ENCODE results near the gene COL27A1.

The COL27A1 gene

GRCh38 chr9:114315723-114316363 lies 160.5 kb downstream of the COL27A1 start:
- Histone ChIP-seq H2BK5ac (ENCODE audit: low read length) (no peak overlapping the region), H3K4me3 (ENCODE audit: low read length) (no peak overlapping the region), H3K18ac (ENCODE audit: low read length) (no peak overlapping the region), H4K5ac (ENCODE audit: low read length) (no peak overlapping the region), H3K27ac (ENCODE audit: low read depth, low read length) (no peak overlapping the region), H2BK15ac (replicated peaks; ENCODE audit: low read depth) (no peak overlapping the region), H4K8ac (ENCODE audit: low read depth, low read length) (no peak overlapping the region), H3K36me3 (ENCODE audit: control insufficient read depth, insufficient read depth, low read length) (no peaks in the 10 kb centered on the region), H2AK5ac (ENCODE audit: low read length) (no peak overlapping the region), H3K4me1 (ENCODE audit: control insufficient read depth, low read depth, low read length) (no peaks in the 10 kb centered on the region), H3K79me2 (ENCODE audit: control insufficient read depth, insufficient read depth, low read length) (no peaks in the 10 kb centered on the region), H3K4ac (ENCODE audit: low read depth, low read length) (no peak overlapping the region), H3K9ac (ENCODE audit: low read length) (no peak overlapping the region), H3K4me2 (ENCODE audit: low read length) (no peak overlapping the region), H3K23ac (ENCODE audit: low read length) (no peak overlapping the region), H3K56ac (ENCODE audit: low read length) (no peak overlapping the region), H2BK120ac (ENCODE audit: low read depth, low read length) (no peak overlapping the region), H3K79me1 (ENCODE audit: low read length) (no peaks in the 10 kb centered on the region), H3K27me3 (ENCODE audit: insufficient read depth, low read length, poor library complexity) (no peaks in the 10 kb centered on the region)
- DNase-seq, result no peak
- no CpG with 5 or more reads among the region's 8 CpGs for WGBS (ENCODE audit: extremely low coverage, insufficient coverage, low lambda C conversion rate)

GRCh38 chr9:114316605-114317230 lies 161.4 kb downstream of the COL27A1 start:
- Histone ChIP-seq H4K5ac (ENCODE audit: low read length) (no peak overlapping the region), H3K9ac (ENCODE audit: low read length) (no peak overlapping the region), H3K4me1 (ENCODE audit: control insufficient read depth, low read depth, low read length) (no peaks in the 10 kb centered on the region), H3K56ac (ENCODE audit: low read length) (no peak overlapping the region), H3K36me3 (ENCODE audit: control insufficient read depth, insufficient read depth, low read length) (no peaks in the 10 kb centered on the region), H3K79me2 (ENCODE audit: control insufficient read depth, insufficient read depth, low read length) (no peaks in the 10 kb centered on the region), H3K4me3 (ENCODE audit: low read length) (no peak overlapping the region), H2BK5ac (ENCODE audit: low read length) (no peak overlapping the region), H3K18ac (ENCODE audit: low read length) (no peak overlapping the region), H3K4me2 (ENCODE audit: low read length) (no peak overlapping the region), H3K27ac (ENCODE audit: low read depth, low read length) (no peak overlapping the region), H2BK15ac (replicated peaks; ENCODE audit: low read depth) (no peak overlapping the region), H3K79me1 (ENCODE audit: low read length) (no peaks in the 10 kb centered on the region), H2BK120ac (ENCODE audit: low read depth, low read length) (no peak overlapping the region), H3K4ac (ENCODE audit: low read depth, low read length) (no peak overlapping the region), H3K27me3 (ENCODE audit: insufficient read depth, low read length, poor library complexity) (no peaks in the 10 kb centered on the region), H4K8ac (ENCODE audit: low read depth, low read length) (no peak overlapping the region), H2AK5ac (ENCODE audit: low read length) (no peak overlapping the region), H3K23ac (ENCODE audit: low read length) (no peak overlapping the region)
- WGBS (ENCODE audit: extremely low coverage, insufficient coverage, low lambda C conversion rate), result no CpG with 5 or more reads among the region's 10 CpGs
- no peak for DNase-seq

GRCh38 chr9:114317665-114318357 lies 162.5 kb downstream of the COL27A1 start:
- no peaks in the 10 kb centered on the region for H3K36me3 ChIP-seq (ENCODE audit: control insufficient read depth, insufficient read depth, low read length)
- no peak overlapping the region for H4K5ac ChIP-seq (ENCODE audit: low read length)
- no peak overlapping the region for H3K9ac ChIP-seq (ENCODE audit: low read length)
- no peak overlapping the region for H2BK5ac ChIP-seq (ENCODE audit: low read length)
- H3K4ac ChIP-seq (ENCODE audit: low read depth, low read length), result no peak overlapping the region
- no peak for DNase-seq
- H3K27ac ChIP-seq (ENCODE audit: low read depth, low read length), result no peak overlapping the region
- no peak overlapping the region for H3K18ac ChIP-seq (ENCODE audit: low read length)
- H3K4me2 ChIP-seq (ENCODE audit: low read length), result no peak overlapping the region
- H2BK15ac ChIP-seq (replicated peaks; ENCODE audit: low read depth), result no peak overlapping the region
- H3K4me3 ChIP-seq (ENCODE audit: low read length), result no peak overlapping the region
- WGBS (ENCODE audit: extremely low coverage, insufficient coverage, low lambda C conversion rate), result no CpG with 5 or more reads among the region's 8 CpGs
- no peaks in the 10 kb centered on the region for H3K4me1 ChIP-seq (ENCODE audit: control insufficient read depth, low read depth, low read length)
- H2BK120ac ChIP-seq (ENCODE audit: low read depth, low read length), result no peak overlapping the region
- H3K56ac ChIP-seq (ENCODE audit: low read length), result no peak overlapping the region
- H3K23ac ChIP-seq (ENCODE audit: low read length), result no peak overlapping the region
- H4K8ac ChIP-seq (ENCODE audit: low read depth, low read length), result no peak overlapping the region
- H3K27me3 ChIP-seq (ENCODE audit: insufficient read depth, low read length, poor library complexity), result no peaks in the 10 kb centered on the region
- no peaks in the 10 kb centered on the region for H3K79me2 ChIP-seq (ENCODE audit: control insufficient read depth, insufficient read depth, low read length)
- H3K79me1 ChIP-seq (ENCODE audit: low read length), result no peaks in the 10 kb centered on the region
- no peak overlapping the region for H2AK5ac ChIP-seq (ENCODE audit: low read length)

GRCh38 chr9:114318416-114318815 lies 163.1 kb downstream of the COL27A1 start:
- DNase-seq, result no peak

GRCh38 chr9:114319147-114319546 lies 163.8 kb downstream of the COL27A1 start:
- Histone ChIP-seq H2BK15ac (replicated peaks; ENCODE audit: low read depth) (no peak overlapping the region), H4K5ac (ENCODE audit: low read length) (no peak overlapping the region), H2AK5ac (ENCODE audit: low read length) (no peak overlapping the region), H3K27ac (ENCODE audit: low read depth, low read length) (no peak overlapping the region), H3K18ac (ENCODE audit: low read length) (no peak overlapping the region), H3K27me3 (ENCODE audit: insufficient read depth, low read length, poor library complexity) (no peaks in the 10 kb centered on the region), H2BK5ac (ENCODE audit: low read length) (no peak overlapping the region), H4K8ac (ENCODE audit: low read depth, low read length) (no peak overlapping the region), H3K4ac (ENCODE audit: low read depth, low read length) (no peak overlapping the region), H3K36me3 (ENCODE audit: control insufficient read depth, insufficient read depth, low read length) (no peaks in the 10 kb centered on the region), H3K23ac (ENCODE audit: low read length) (no peak overlapping the region), H3K79me2 (ENCODE audit: control insufficient read depth, insufficient read depth, low read length) (no peaks in the 10 kb centered on the region), H3K4me1 (ENCODE audit: control insufficient read depth, low read depth, low read length) (no peaks in the 10 kb centered on the region), H3K79me1 (ENCODE audit: low read length) (no peaks in the 10 kb centered on the region), H3K4me3 (ENCODE audit: low read length) (no peak overlapping the region), H3K9ac (ENCODE audit: low read length) (no peak overlapping the region), H2BK120ac (ENCODE audit: low read depth, low read length) (no peak overlapping the region), H3K56ac (ENCODE audit: low read length) (no peak overlapping the region), H3K4me2 (ENCODE audit: low read length) (no peak overlapping the region)
- DNase-seq, result no peak
- WGBS (ENCODE audit: extremely low coverage, insufficient coverage, low lambda C conversion rate), result no CpG with 5 or more reads among the region's 3 CpGs

More at GRCh38 chr9:114318416-114318815, 163.1 kb downstream of the COL27A1 start:
- H2AK5ac ChIP-seq (ENCODE audit: low read length), result no peak overlapping the region
- no CpG with 5 or more reads among the region's 8 CpGs for WGBS (ENCODE audit: extremely low coverage, insufficient coverage, low lambda C conversion rate)
- H2BK5ac ChIP-seq (ENCODE audit: low read length), result no peak overlapping the region
- no peak overlapping the region for H3K18ac ChIP-seq (ENCODE audit: low read length)
- H3K4me2 ChIP-seq (ENCODE audit: low read length), result no peak overlapping the region
- no peaks in the 10 kb centered on the region for H3K79me2 ChIP-seq (ENCODE audit: control insufficient read depth, insufficient read depth, low read length)
- no peak overlapping the region for H3K4ac ChIP-seq (ENCODE audit: low read depth, low read length)
- no peak overlapping the region for H3K4me3 ChIP-seq (ENCODE audit: low read length)
- no peaks in the 10 kb centered on the region for H3K4me1 ChIP-seq (ENCODE audit: control insufficient read depth, low read depth, low read length)
- no peak overlapping the region for H3K56ac ChIP-seq (ENCODE audit: low read length)
- H3K27me3 ChIP-seq (ENCODE audit: insufficient read depth, low read length, poor library complexity), result no peaks in the 10 kb centered on the region
- H3K79me1 ChIP-seq (ENCODE audit: low read length), result no peaks in the 10 kb centered on the region
- H4K8ac ChIP-seq (ENCODE audit: low read depth, low read length), result no peak overlapping the region
- no peaks in the 10 kb centered on the region for H3K36me3 ChIP-seq (ENCODE audit: control insufficient read depth, insufficient read depth, low read length)
- H3K27ac ChIP-seq (ENCODE audit: low read depth, low read length), result no peak overlapping the region
- H3K23ac ChIP-seq (ENCODE audit: low read length), result no peak overlapping the region
- H2BK15ac ChIP-seq (replicated peaks; ENCODE audit: low read depth), result no peak overlapping the region
- H2BK120ac ChIP-seq (ENCODE audit: low read depth, low read length), result no peak overlapping the region
- no peak overlapping the region for H3K9ac ChIP-seq (ENCODE audit: low read length)
- no peak overlapping the region for H4K5ac ChIP-seq (ENCODE audit: low read length)
